Calu3 (cell line): ENCODE data around the gene MINDY3. TPM values are rescaled to one million over a fixed set of nuclear protein-coding genes. Genes with fewer than 3 reads are reported as not detected.

Experiments
- BruUV-seq: library from RNA; stranded (reverse); fragments of 400-500 nt; replicated peaks from 2 replicates; lab custom pipeline; 2021; lab: Mats Ljungman, UMichigan
- CTCF ChIA-PET: fragments of 300-600 bp; sonication (Branson Sonifier 250); formaldehyde crosslinking; loops from one replicate; lab custom pipeline; 2022; ENCODE audit warnings: antibody characterized with exemption; lab: Charles Lee
- DNase-seq: peaks from one replicate; pipeline ENCODE4 v3.0.0; 2022
- H3K27ac Mint-ChIP-seq: one replicate; pipeline ENCODE4 v1.8.0; 2022; ENCODE audit warnings: mixed read lengths; ENCODE audit not compliant: unreplicated experiment
- H3K27me3 Mint-ChIP-seq: one replicate; pipeline ENCODE4 v1.8.0; 2022; ENCODE audit warnings: mixed read lengths; ENCODE audit not compliant: unreplicated experiment
- H3K36me3 Mint-ChIP-seq: one replicate; pipeline ENCODE4 v1.8.0; 2022; ENCODE audit warnings: mild to moderate bottlenecking, moderate library complexity, mixed read lengths; ENCODE audit not compliant: insufficient read depth, unreplicated experiment
- H3K4me1 Mint-ChIP-seq: one replicate; pipeline ENCODE4 v1.8.0; 2022; ENCODE audit warnings: mild to moderate bottlenecking, low read depth, mixed read lengths; ENCODE audit not compliant: unreplicated experiment
- H3K4me3 Mint-ChIP-seq: one replicate; pipeline ENCODE4 v1.8.0; 2022; ENCODE audit warnings: mild to moderate bottlenecking, low read depth, moderate library complexity, mixed read lengths; ENCODE audit not compliant: unreplicated experiment
- H3K9me3 Mint-ChIP-seq: one replicate; pipeline ENCODE4 v1.8.0; 2022; ENCODE audit warnings: low read depth, mixed read lengths; ENCODE audit not compliant: unreplicated experiment
- intact Hi-C: fragments of 100-400 bp; cut with micrococcal nuclease; formaldehyde crosslinking; loops from one replicate; pipeline ENCODE4 v1.10.0; 2022; ENCODE audit not compliant: unreplicated experiment
- total RNA-seq: library from RNA; stranded (reverse); gene quantifications from 2 replicates; pipeline ENCODE4 v1.2.3, GENCODE V29; 2022
- TF ChIP-seq, protein P1 (sequence below): fragments of 200-600 bp; IDR thresholded peaks from one replicate; pipeline ENCODE4 v1.8.0; 2022; ENCODE audit warnings: antibody characterized with exemption; ENCODE audit not compliant: unreplicated experiment

The MINDY3 gene
- total RNA-seq, 1 experiment from 2014 or later, result 17.8 TPM

DNA sequence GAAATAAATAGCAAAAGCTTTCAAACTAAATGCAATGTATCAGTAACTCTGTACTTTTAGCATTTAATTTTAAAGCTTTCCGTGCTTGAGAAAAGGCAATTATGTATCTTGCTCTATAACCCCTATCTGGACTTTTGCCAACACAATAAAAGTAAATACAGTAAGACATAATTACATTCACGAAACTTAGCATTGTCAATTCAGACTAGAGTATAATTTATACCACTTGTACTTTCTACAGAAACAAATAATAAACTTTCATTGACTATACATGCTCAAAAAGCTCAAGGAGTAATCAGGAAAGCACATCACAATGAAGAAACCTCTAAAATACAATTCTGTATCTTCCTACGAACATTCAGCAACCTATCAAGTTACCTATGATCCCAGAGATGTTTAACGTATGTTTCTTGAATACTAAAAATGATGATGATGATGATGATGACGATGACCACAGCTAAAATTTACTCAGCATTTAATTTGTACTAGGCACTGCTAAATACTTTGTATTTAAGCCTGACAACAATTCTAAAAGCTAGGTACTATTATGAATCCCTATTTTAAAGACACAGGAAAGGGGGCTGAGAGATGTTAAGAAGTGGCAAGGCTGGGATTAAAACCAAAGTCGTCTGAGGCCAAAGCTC is 44.9 kb downstream of the MINDY3 start:
- no peaks in the 10 kb centered on the region for H3K36me3 Mint-ChIP-seq
- no peak overlapping the region for H3K27ac Mint-ChIP-seq
- CTCF ChIA-PET, result no interaction called here
- BruUV-seq, result no TSS peak
- no peak for DNase-seq
- TF ChIP-seq, protein P1, sequence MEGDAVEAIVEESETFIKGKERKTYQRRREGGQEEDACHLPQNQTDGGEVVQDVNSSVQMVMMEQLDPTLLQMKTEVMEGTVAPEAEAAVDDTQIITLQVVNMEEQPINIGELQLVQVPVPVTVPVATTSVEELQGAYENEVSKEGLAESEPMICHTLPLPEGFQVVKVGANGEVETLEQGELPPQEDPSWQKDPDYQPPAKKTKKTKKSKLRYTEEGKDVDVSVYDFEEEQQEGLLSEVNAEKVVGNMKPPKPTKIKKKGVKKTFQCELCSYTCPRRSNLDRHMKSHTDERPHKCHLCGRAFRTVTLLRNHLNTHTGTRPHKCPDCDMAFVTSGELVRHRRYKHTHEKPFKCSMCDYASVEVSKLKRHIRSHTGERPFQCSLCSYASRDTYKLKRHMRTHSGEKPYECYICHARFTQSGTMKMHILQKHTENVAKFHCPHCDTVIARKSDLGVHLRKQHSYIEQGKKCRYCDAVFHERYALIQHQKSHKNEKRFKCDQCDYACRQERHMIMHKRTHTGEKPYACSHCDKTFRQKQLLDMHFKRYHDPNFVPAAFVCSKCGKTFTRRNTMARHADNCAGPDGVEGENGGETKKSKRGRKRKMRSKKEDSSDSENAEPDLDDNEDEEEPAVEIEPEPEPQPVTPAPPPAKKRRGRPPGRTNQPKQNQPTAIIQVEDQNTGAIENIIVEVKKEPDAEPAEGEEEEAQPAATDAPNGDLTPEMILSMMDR, result no peak
- intact Hi-C loops, result no loop called here
- H3K9me3 Mint-ChIP-seq, result no peaks in the 10 kb centered on the region
- no peak overlapping the region for H3K4me3 Mint-ChIP-seq
- H3K4me1 Mint-ChIP-seq, result peaks cover 9% of the 10 kb centered on the region
- H3K27me3 Mint-ChIP-seq, result no peaks in the 10 kb centered on the region

DNA sequence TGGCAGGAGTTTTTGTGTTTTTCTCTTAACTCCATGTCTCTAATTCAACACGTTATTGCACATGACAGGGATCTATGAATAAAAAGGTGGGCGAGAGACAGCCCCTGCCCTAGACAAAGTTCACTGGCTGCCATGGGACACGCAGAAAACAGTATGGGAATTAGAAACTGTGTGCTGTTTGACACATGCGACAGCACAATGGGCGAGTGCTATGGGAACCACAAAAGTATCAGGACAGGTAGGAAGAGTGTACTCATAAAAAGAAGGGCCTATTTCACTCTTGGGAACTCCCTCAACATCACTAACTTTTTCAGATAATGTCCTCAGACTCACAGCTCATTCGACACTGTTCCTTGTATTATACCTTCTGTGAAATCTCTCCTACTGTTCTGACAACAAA is 45.7 kb downstream of the MINDY3 start:
- Mint-ChIP-seq H3K9me3 (no peaks in the 10 kb centered on the region), H3K4me1 (peaks cover 9% of the 10 kb centered on the region), H3K36me3 (no peaks in the 10 kb centered on the region), H3K4me3 (no peak overlapping the region), H3K27me3 (no peaks in the 10 kb centered on the region), H3K27ac (no peak overlapping the region)
- intact Hi-C loops, result no loop called here
- BruUV-seq, result no TSS peak
- CTCF ChIA-PET, result no interaction called here
- no peak for DNase-seq
- TF ChIP-seq, protein P1, result no peak

DNA sequence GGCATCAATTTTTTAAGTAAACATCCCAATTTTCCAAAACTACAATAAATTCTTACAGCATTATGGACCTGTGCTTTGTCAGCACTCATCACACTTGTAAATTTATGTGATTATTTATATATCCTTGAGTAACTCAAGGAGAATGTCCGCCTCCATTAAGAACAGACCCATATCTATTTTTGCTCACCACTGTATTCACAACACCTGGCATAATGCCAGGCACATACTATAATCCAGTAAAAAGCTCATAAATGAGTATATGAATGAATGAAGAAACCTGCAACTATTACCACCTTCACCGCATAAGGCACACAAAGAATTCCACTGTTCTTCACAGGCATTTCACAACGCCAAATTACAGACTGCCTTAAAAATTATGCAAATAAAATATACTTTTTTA is 46.9 kb downstream of the MINDY3 start:
- BruUV-seq, result no TSS peak
- TF ChIP-seq, protein P1, result no peak
- no peaks in the 10 kb centered on the region for H3K27me3 Mint-ChIP-seq
- no peak for DNase-seq
- no peak overlapping the region for H3K4me3 Mint-ChIP-seq
- H3K27ac Mint-ChIP-seq, result no peak overlapping the region
- intact Hi-C loops, result no loop called here
- no peaks in the 10 kb centered on the region for H3K36me3 Mint-ChIP-seq
- peaks cover 9% of the 10 kb centered on the region for H3K4me1 Mint-ChIP-seq
- no peaks in the 10 kb centered on the region for H3K9me3 Mint-ChIP-seq
- CTCF ChIA-PET, result no interaction called here

DNA sequence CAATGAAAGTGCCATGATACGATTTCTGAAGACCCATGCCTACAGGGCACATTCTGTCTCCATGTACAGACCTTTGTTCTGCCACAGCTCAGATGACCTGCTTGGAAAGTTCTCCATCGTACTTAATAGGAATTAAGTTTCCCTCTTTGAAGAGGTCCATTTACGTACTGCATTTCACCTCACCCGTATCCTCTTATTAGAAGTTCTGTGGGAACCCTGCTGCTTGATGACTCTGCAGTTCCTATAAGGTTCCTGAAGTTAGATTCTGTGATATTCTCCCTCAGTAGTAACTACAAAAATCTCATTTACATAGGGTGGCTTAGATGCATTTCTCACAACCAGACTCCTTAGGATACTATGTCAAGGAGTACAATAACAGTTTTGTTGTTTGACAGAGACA is 50.9 kb downstream of the MINDY3 start:
- Mint-ChIP-seq H3K4me3 (no peak overlapping the region), H3K27ac (no peak overlapping the region), H3K4me1 (no peaks in the 10 kb centered on the region), H3K36me3 (no peaks in the 10 kb centered on the region), H3K27me3 (no peaks in the 10 kb centered on the region), H3K9me3 (no peaks in the 10 kb centered on the region)
- BruUV-seq, result no TSS peak
- no peak for DNase-seq
- TF ChIP-seq, protein P1, result no peak
- intact Hi-C loops, result no loop called here
- CTCF ChIA-PET, result no interaction called here
